ENCODE measurements around the gene KLF7.

Gene KLF7

GRCh38 chr2:207048416-207048815 lies 117.3 kb downstream of the KLF7 start:
- TF ChIP-seq TAF1 (IDR thresholded peaks at IDR 0.05; ENCODE audit: low read depth) (no peak), CEBPB (IDR thresholded peaks at IDR 0.05) (no peak), TEAD4 (IDR thresholded peaks at IDR 0.05) (no peak), ZBTB7A (IDR thresholded peaks at IDR 0.05; ENCODE audit: low read depth) (no peak), EP300 (IDR thresholded peaks at IDR 0.05; ENCODE audit: borderline replicate concordance) (no peak), FOXM1 (IDR thresholded peaks at IDR 0.05; ENCODE audit: borderline replicate concordance, low read depth) (no peak), EGR1 (IDR thresholded peaks at IDR 0.05) (no peak), CREB1 (IDR thresholded peaks at IDR 0.05; ENCODE audit: low read depth) (no peak), YY1 (IDR thresholded peaks at IDR 0.05; ENCODE audit: low read depth) (no peak), NFIC (IDR thresholded peaks at IDR 0.05) (no peak), RAD21 (IDR thresholded peaks at IDR 0.05; ENCODE audit: low read depth) (no peak), TCF12 (IDR thresholded peaks at IDR 0.05; ENCODE audit: low read depth) (no peak)
- TF ChIP-seq, protein P1, sequence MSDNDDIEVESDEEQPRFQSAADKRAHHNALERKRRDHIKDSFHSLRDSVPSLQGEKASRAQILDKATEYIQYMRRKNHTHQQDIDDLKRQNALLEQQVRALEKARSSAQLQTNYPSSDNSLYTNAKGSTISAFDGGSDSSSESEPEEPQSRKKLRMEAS (IDR thresholded peaks at IDR 0.05): no peak
- TF ChIP-seq, protein P2, sequence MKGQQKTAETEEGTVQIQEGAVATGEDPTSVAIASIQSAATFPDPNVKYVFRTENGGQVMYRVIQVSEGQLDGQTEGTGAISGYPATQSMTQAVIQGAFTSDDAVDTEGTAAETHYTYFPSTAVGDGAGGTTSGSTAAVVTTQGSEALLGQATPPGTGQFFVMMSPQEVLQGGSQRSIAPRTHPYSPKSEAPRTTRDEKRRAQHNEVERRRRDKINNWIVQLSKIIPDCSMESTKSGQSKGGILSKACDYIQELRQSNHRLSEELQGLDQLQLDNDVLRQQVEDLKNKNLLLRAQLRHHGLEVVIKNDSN (IDR thresholded peaks at IDR 0.05): no peak
- TF ChIP-seq, protein P3, sequence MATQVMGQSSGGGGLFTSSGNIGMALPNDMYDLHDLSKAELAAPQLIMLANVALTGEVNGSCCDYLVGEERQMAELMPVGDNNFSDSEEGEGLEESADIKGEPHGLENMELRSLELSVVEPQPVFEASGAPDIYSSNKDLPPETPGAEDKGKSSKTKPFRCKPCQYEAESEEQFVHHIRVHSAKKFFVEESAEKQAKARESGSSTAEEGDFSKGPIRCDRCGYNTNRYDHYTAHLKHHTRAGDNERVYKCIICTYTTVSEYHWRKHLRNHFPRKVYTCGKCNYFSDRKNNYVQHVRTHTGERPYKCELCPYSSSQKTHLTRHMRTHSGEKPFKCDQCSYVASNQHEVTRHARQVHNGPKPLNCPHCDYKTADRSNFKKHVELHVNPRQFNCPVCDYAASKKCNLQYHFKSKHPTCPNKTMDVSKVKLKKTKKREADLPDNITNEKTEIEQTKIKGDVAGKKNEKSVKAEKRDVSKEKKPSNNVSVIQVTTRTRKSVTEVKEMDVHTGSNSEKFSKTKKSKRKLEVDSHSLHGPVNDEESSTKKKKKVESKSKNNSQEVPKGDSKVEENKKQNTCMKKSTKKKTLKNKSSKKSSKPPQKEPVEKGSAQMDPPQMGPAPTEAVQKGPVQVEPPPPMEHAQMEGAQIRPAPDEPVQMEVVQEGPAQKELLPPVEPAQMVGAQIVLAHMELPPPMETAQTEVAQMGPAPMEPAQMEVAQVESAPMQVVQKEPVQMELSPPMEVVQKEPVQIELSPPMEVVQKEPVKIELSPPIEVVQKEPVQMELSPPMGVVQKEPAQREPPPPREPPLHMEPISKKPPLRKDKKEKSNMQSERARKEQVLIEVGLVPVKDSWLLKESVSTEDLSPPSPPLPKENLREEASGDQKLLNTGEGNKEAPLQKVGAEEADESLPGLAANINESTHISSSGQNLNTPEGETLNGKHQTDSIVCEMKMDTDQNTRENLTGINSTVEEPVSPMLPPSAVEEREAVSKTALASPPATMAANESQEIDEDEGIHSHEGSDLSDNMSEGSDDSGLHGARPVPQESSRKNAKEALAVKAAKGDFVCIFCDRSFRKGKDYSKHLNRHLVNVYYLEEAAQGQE (IDR thresholded peaks at IDR 0.05; ENCODE audit: low read depth): no peak

DNA sequence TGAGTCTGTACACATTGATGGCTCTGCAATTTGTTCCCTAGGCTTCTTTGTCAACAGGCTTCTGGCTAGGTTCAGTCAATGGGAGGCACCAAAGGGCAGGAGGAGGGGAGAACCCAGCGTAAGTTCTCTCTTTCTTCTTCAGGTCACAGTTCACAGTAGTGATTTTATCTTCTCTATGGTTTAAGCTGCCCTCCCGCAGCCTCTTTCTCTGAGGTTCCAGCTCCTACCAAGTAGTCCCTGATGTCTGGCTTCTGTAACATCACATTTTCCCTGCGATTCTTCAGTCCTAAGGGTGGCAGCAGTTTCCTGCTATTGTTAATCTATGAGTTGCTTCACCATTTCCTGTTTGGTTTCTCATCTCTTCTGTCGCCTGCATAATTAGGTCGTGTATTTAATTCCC lies 119.0 kb downstream of the KLF7 start:
- TF ChIP-seq CREB1 (IDR thresholded peaks at IDR 0.05; ENCODE audit: low read depth): no peak
- no peak for TF ChIP-seq NFIC (IDR thresholded peaks at IDR 0.05)
- TF ChIP-seq TAF1 (IDR thresholded peaks at IDR 0.05; ENCODE audit: low read depth): no peak
- TF ChIP-seq TEAD4 (IDR thresholded peaks at IDR 0.05): no peak
- no peak for TF ChIP-seq FOXM1 (IDR thresholded peaks at IDR 0.05; ENCODE audit: borderline replicate concordance, low read depth)
- no peak for TF ChIP-seq YY1 (IDR thresholded peaks at IDR 0.05; ENCODE audit: low read depth)
- no peak for TF ChIP-seq ZBTB7A (IDR thresholded peaks at IDR 0.05; ENCODE audit: low read depth)

GRCh38 chr2:207045531-207045930 lies 120.2 kb downstream of the KLF7 start:
- TF ChIP-seq FOXM1 (IDR thresholded peaks at IDR 0.05; ENCODE audit: borderline replicate concordance, low read depth) (no peak), NFIC (IDR thresholded peaks at IDR 0.05) (no peak)
- TF ChIP-seq, protein P3 (IDR thresholded peaks at IDR 0.05; ENCODE audit: low read depth): no peak
- TF ChIP-seq, protein P1 (IDR thresholded peaks at IDR 0.05): no peak

GRCh38 chr2:207044379-207045362 lies 121.1 kb downstream of the KLF7 start:
- TF ChIP-seq, protein P3 (IDR thresholded peaks at IDR 0.05; ENCODE audit: low read depth): no peak
- TF ChIP-seq FOXM1 (IDR thresholded peaks at IDR 0.05; ENCODE audit: borderline replicate concordance, low read depth) (no peak), NFIC (IDR thresholded peaks at IDR 0.05) (no peak), CEBPB (IDR thresholded peaks at IDR 0.05) (no peak), TEAD4 (IDR thresholded peaks at IDR 0.05) (no peak), EGR1 (IDR thresholded peaks at IDR 0.05) (no peak), TCF12 (IDR thresholded peaks at IDR 0.05; ENCODE audit: low read depth) (no peak), EP300 (IDR thresholded peaks at IDR 0.05; ENCODE audit: borderline replicate concordance) (no peak), TAF1 (IDR thresholded peaks at IDR 0.05; ENCODE audit: low read depth) (no peak), RAD21 (IDR thresholded peaks at IDR 0.05; ENCODE audit: low read depth) (no peak), CREB1 (IDR thresholded peaks at IDR 0.05; ENCODE audit: low read depth) (no peak), ZBTB7A (IDR thresholded peaks at IDR 0.05; ENCODE audit: low read depth) (no peak), YY1 (IDR thresholded peaks at IDR 0.05; ENCODE audit: low read depth) (no peak)
- TF ChIP-seq, protein P2 (IDR thresholded peaks at IDR 0.05): no peak
- TF ChIP-seq, protein P1 (IDR thresholded peaks at IDR 0.05): no peak

Measured in Ishikawa (cell line).